ENCODE data around the gene GPHN.
"Not testable (repeated sequence)": the region's sequence is repeated elsewhere in the genome, so short reads cannot be mapped to it uniquely, and the experiment has no call there.

Gene GPHN

GRCh38 chr14:66507722-66508546 lies at the start of gene GPHN:
Gene GPHN, plus strand, starts transcription at chr14:66508147.
- peak; percentile 92 for DNase-seq

DNA sequence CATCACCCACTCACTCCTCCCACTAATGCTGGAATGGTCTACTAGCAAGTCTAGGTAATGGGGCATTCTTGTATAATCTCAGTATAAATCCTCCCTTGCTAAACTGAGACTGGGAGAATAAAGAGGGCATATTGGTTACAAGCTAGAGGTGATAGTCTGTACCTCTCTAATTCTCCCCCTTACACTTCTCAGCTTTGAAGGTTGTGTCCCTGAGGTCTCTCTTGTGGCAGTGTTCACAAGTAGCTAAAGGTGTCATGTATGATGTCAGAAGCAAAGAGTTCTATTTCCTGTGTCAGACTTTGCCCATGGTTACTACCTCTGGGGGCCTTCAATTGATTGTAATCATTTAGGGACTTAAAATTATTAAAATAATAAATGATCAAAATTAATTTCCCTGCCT lies 48.3 kb upstream of the GPHN start:
- DNase-seq = no peak

DNA sequence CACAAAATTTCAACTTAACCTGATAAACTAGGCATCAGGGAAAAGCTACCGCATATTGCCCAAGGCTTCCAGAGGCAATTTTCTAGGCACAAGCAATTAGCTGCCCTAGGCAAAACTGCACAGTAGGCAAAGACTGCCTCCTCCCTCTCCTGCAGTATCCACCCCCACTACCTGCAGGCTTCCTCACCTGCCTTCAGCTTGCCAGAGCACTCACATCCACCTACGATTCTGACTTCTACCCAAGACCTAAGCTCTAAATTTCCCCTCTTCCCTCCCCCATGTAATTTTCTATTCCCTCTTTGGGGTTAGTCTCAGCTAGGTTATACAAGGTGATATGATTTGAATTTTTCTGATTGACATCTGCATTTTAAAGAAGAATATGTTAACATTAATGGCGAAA lies 43.7 kb upstream of the GPHN start:
- no peak for DNase-seq

GRCh38 chr14:66468778-66469367 lies 39.1 kb upstream of the GPHN start:
- DNase-seq = no peak

- DNase-seq = no peak
Observed at GRCh38 chr14:66471584-66471983, 36.4 kb upstream of the GPHN start.

DNA sequence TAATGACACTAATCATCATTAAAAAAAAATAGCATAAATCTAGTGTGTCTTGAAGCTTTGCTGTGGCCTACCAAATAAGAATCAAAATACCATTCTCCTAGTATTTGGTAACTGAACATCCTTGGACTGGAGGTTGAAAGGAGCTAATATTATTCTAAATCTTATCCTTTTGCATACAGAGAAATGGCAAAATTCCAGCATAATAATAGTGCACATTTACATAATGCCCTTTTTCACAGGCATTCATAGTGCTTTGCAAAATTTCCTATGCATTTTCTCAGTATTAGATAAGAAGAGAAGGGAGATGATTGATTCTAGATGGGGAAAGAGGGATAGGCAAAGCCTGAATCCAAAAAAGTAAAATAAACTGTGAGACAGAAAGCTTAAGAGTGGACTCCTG lies 35.7 kb upstream of the GPHN start:
- DNase-seq = no peak

DNA sequence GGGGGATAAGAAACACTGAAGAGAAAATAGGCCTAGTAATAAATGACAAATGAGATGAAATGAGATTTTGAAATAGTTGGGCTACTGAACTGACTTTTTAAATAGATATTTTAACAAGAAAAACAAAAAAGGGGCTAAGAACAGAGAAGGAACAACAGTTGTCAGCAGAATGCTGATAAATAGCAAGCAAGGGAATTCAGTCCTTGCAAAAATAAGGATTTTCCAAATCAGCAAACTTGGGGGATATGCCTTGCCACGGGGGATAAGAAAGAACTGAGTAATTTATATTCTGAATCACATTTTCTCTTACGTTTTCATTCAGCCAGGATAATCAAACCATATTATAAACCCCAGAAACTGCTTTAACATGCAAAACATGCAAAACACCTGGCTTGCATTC lies 34.7 kb upstream of the GPHN start:
- DNase-seq = no peak

- DNase-seq = no peak
Observed at GRCh38 chr14:66476964-66477363, 31.0 kb upstream of the GPHN start.

- DNase-seq = no peak
Observed at GRCh38 chr14:66477567-66477966, 30.4 kb upstream of the GPHN start.

DNA sequence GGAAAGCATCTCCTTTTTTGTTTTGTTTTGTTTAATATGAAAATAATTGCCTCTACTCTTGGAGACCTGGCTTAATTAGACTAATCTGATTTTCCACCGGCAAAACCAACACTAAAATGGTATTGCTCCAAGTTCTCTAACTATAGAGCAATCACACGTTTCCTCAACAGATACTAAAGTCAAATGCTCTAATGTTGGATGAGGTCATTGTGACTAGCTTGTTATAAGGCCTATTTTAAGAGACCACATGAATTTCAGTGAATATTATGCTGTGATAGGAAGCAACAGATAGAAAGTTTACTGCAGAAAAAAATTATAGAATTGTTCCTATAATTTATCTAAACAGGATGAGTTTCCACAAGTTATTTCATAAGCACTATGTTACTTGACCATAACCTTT lies 25.1 kb upstream of the GPHN start:
- no peak for DNase-seq

GRCh38 chr14:66483322-66483721 lies 24.6 kb upstream of the GPHN start:
- DNase-seq = no peak

DNA sequence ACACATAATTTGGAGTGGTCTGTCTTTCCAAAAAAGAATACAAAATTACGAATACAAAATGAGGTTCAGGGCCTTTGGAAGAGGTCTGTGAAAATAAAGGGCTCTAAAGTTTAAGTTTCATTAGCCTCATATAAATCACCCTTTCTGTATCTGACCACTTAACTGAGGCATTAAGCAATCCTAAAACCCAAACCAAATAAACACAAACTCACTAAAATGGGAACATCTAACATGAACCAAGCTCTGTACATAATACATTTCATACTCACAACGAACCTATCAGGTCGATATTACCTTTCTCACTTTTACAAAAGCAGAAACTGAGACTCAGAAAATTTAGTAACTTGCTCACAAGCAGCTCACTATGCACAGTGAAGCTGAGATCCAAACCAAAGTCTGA lies 22.9 kb upstream of the GPHN start:
- no peak for DNase-seq

GRCh38 chr14:66485910-66486421 lies 22.0 kb upstream of the GPHN start, which contains the start of gene CCDC196:
Gene CCDC196, plus strand, starts transcription at chr14:66486371. Its CDS starts 132 bp downstream, at chr14:66486503.
- DNase-seq = no peak

GRCh38 chr14:66487164-66487563 lies 20.8 kb upstream of the GPHN start:
- no peak for DNase-seq

GRCh38 chr14:66490143-66491111 lies 17.5 kb upstream of the GPHN start:
- DNase-seq = no peak

GRCh38 chr14:66493750-66494149 lies 14.2 kb upstream of the GPHN start:
- no peak for DNase-seq

- DNase-seq = peak; percentile 56
Observed at GRCh38 chr14:66495218-66496098, 12.5 kb upstream of the GPHN start.

- DNase-seq = no peak
Observed at GRCh38 chr14:66496188-66496807, 11.6 kb upstream of the GPHN start.

GRCh38 chr14:66496911-66497310 lies 11.0 kb upstream of the GPHN start:
- peak; percentile 37 for DNase-seq

DNA sequence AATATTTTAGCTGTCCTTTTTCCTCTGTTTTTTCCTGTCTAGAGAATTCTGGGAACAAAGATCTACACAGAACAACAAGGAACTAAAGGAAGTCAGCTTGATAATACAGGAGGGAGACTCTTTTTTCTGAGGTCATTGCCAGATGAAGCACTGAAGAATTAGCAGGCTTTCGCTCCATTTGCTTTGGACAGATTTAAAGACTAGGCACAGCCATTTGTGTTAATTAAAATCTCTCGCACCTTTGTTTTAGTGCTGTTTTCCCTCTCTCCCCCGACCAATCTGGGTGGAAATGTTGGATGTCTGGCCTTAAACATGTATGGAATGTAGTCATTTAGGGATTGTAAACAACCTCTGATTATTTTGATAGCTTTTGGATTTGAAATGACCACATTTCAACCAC lies 9.6 kb upstream of the GPHN start:
- no peak for DNase-seq

DNA sequence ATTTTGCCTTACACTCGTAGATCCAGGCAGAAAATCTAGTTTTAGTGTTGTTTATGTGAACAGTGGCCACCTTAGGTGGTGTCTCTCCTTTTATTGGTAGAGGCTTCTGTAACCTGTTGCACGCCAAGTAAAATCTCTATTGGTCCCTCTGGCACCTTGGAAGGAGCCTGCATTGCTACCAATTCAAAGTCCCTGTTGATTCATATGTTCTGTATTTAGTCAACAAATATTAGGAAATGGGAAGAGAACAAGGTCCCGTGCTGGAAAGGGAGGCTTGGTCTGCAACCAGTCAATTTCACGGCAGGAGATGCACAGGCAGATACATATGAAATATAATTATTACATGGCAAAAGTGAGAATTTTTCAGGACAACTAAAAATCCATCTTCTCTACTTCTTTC lies 6.4 kb upstream of the GPHN start:
- no peak for DNase-seq

- not testable (repeated sequence) for DNase-seq
Observed at GRCh38 chr14:66502836-66503235, 5.1 kb upstream of the GPHN start.

Data from CD4-positive, alpha-beta T cell treated with Interleukin-6 for 4 hours (primary cell).